Endodermal cell (in vitro differentiated cells): ENCODE data around the gene NODAL. TPM values are rescaled to one million over a fixed set of nuclear protein-coding genes. Genes with fewer than 3 reads are reported as not detected.

Source experiments
- DNase-seq: peaks from one replicate; pipeline ENCODE4 v3.0.0-alpha.2; 2017
- H3K27ac ChIP-seq: 2 replicates; pipeline ENCODE4 v1.5.1; 2013; ENCODE audit warnings: mild to moderate bottlenecking, low read depth, low read length, moderate library complexity
- H3K27me3 ChIP-seq: 2 replicates; pipeline ENCODE4 v1.6.1; 2013; ENCODE audit warnings: mild to moderate bottlenecking, low read length, moderate library complexity; ENCODE audit not compliant: insufficient read depth, control insufficient read depth, poor library complexity, severe bottlenecking
- H3K36me3 ChIP-seq: 2 replicates; pipeline ENCODE4 v1.7.0; 2013; ENCODE audit warnings: mild to moderate bottlenecking, low read length, moderate library complexity; ENCODE audit not compliant: control insufficient read depth, insufficient read depth
- H3K4me1 ChIP-seq: one replicate; pipeline ENCODE4 v1.7.0; 2013; ENCODE audit warnings: low read length; ENCODE audit not compliant: control insufficient read depth, insufficient read depth
- H3K4me3 ChIP-seq: 2 replicates; pipeline ENCODE4 v1.5.1; 2013; ENCODE audit warnings: mild to moderate bottlenecking, low read length, moderate library complexity
- H3K9ac ChIP-seq: 2 replicates; pipeline ENCODE4 v1.6.1; 2013; ENCODE audit warnings: mild to moderate bottlenecking, low read length, moderate library complexity; ENCODE audit not compliant: poor library complexity, severe bottlenecking; ENCODE audit errors: extremely low read depth
- H3K9me3 ChIP-seq: 2 replicates; pipeline ENCODE4 v1.6.1; 2013; ENCODE audit warnings: mild to moderate bottlenecking, low read length, moderate library complexity; ENCODE audit not compliant: control insufficient read depth
- H3K27ac Mint-ChIP-seq: 2 replicates; pipeline ENCODE4 v1.8.0; 2020; ENCODE audit warnings: mixed read lengths
- H3K27me3 Mint-ChIP-seq: 2 replicates; pipeline ENCODE4 v1.8.0; 2021; ENCODE audit warnings: mild to moderate bottlenecking, mixed read lengths; ENCODE audit not compliant: insufficient read depth
- H3K36me3 Mint-ChIP-seq: 2 replicates; pipeline ENCODE4 v1.8.0; 2020; ENCODE audit warnings: low read depth, mixed read lengths
- H3K4me1 Mint-ChIP-seq: 2 replicates; pipeline ENCODE4 v1.8.0; 2020; ENCODE audit warnings: mixed read lengths
- H3K4me3 Mint-ChIP-seq: 2 replicates; pipeline ENCODE4 v1.8.0; 2020; ENCODE audit warnings: mild to moderate bottlenecking, moderate library complexity, mixed read lengths
- H3K9me3 Mint-ChIP-seq: 2 replicates; pipeline ENCODE4 v1.8.0; 2020; ENCODE audit warnings: mild to moderate bottlenecking, mixed read lengths
- CTCF ChIP-seq: fragments of 200-600 bp; sonication (generic); conservative IDR thresholded peaks from 2 replicates; pipeline ENCODE4 v1.5.0; 2021; ENCODE audit warnings: antibody characterized with exemption, mild to moderate bottlenecking
- WGBS, 2 experiments: methylation state at CpG; one replicate each; pipeline versions ENCODE4 v1.1.5 to v1.1.7; 2013; ENCODE audit warnings: missing lambda C conversion rate in 2 of 2, mixed read lengths in 1 of 2; ENCODE audit not compliant: insufficient coverage in 1 of 2, insufficient read length in 1 of 2; 5-methylcytosine and 5-hydroxymethylcytosine counted together
- total RNA-seq, 2 donors: library from RNA; stranded (reverse); fragmentation: NEBNext Ultra II Directional in 1 of 2; extraction: Animal tissue kit (Norgen Biotek cat#: 25700) in 1 of 2; gene quantifications; 2 replicates in 1 of 2; 3 replicates in 1 of 2; pipeline ENCODE4 v1.2.1, GENCODE V29; 2021

The NODAL gene
- total RNA-seq, 2 donors from 2014 or later, result 18.2 to 71.0 TPM

DNA sequence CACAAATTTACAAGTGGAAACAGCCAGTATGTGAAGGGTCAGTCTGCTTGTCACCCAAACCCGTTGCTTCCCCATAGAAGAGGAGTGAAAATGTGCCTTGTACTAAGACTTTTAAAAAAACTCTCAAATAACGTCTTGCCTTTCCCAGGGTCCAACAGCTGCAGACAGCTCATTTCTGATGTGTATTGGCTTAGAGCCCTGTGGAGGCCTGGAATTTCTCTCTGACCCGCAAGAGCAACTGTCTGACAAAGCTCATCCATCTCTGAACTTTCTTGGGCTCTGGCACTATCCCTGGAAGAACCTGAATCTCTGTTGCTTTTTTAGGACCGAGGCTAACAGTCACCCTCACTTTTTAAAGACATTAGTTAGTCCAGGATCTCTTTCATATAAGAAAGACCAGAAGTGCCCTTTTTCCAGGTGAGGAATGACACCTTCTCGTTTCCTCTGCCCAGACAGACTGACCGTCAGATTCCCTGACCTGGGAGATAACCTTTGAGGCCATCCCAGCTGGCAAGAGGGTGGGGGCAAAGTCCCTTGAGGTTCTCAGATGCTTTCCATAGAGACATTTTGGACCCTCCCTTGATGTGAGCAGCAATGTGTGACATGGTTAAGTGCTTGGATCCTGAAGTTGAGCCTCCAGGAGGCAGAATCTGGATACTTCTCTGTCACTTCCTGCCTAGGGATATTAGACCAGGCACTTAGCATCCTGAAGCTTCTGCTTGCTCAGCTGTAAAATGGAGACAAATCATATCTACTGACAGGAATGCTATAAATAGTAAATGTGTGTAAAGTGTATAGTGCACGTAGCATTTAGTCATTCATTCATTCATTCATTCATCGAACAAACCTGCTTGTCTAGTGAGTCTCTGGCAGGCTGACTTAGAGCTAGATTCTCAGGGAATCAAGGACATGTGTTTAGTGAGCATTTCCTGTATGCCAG, 4.5 kb upstream of the NODAL start:
- Mint-ChIP-seq H3K27ac (peak overlapping the region; percentile 89), H3K27me3 (peaks cover under 1% of the 10 kb centered on the region), H3K4me3 (no peak overlapping the region), H3K9me3 (no peaks in the 10 kb centered on the region), H3K4me1 (peaks cover 35% of the 10 kb centered on the region), H3K36me3 (no peaks in the 10 kb centered on the region)
- 52 to 55% methylated on average over 8 of the region's 8 CpGs for WGBS, 2 experiments
- Histone ChIP-seq H3K27me3 (no peaks in the 10 kb centered on the region), H3K27ac (no peak overlapping the region), H3K4me3 (peak overlapping the region; percentile 50), H3K36me3 (no peaks in the 10 kb centered on the region), H3K9ac (peak overlapping the region; percentile 59), H3K9me3 (no peaks in the 10 kb centered on the region), H3K4me1 (peaks cover 21% of the 10 kb centered on the region)
- no peak for TF ChIP-seq CTCF
- peak; percentile 84 for DNase-seq

DNA sequence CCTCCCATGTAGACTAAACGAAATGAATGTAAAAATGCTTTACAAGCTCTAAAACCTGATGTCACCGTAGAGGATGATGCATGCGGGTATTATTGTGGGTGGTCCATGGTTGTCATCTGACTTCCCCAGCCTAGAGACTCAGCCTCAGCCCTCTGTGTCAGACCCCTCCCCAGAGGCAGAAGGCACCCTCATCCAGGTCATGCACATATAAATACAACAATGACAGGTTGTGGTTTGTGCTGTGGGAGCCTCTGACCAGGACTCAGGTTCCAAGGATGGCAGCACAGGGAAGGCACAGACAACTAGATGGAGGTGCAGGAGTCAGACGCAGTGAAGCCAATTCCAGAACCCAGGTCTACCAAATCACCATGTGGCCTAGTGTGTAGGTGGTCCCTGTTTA, 3.3 kb upstream of the NODAL start:
- peaks cover 16% of the 10 kb centered on the region for H3K4me1 ChIP-seq
- Mint-ChIP-seq H3K4me1 (peaks cover 34% of the 10 kb centered on the region), H3K9me3 (no peaks in the 10 kb centered on the region), H3K27me3 (peaks cover 6% of the 10 kb centered on the region), H3K36me3 (no peaks in the 10 kb centered on the region), H3K4me3 (no peak overlapping the region), H3K27ac (peak overlapping the region; percentile 69)
- no peak for TF ChIP-seq CTCF
- peaks cover under 1% of the 10 kb centered on the region for H3K36me3 ChIP-seq
- DNase-seq, result no peak
- H3K9ac ChIP-seq, result no peak overlapping the region
- H3K9me3 ChIP-seq, result no peaks in the 10 kb centered on the region
- 97 to 100% methylated on average over 2 to 4 of the region's 4 CpGs for WGBS, 2 experiments
- no peak overlapping the region for H3K4me3 ChIP-seq
- no peaks in the 10 kb centered on the region for H3K27me3 ChIP-seq
- H3K27ac ChIP-seq, result no peak overlapping the region

GRCh38 chr10:70442332-70442988, 979 bp upstream of the NODAL start:
- H3K27ac Mint-ChIP-seq, result peak overlapping the region; percentile 89
- no peak for TF ChIP-seq CTCF
- Histone ChIP-seq H3K4me1 (peaks cover 19% of the 10 kb centered on the region), H3K9ac (peak overlapping the region; percentile 100), H3K27me3 (no peaks in the 10 kb centered on the region), H3K4me3 (peak overlapping the region; percentile 99), H3K9me3 (no peaks in the 10 kb centered on the region), H3K27ac (peak overlapping the region; percentile 4), H3K36me3 (peaks cover 20% of the 10 kb centered on the region)
- peaks cover 4% of the 10 kb centered on the region for H3K36me3 Mint-ChIP-seq
- H3K4me3 Mint-ChIP-seq, result peak overlapping the region; percentile 85
- 29 to 37% methylated on average over 4 to 6 of the region's 6 CpGs for WGBS, 2 experiments
- no peaks in the 10 kb centered on the region for H3K9me3 Mint-ChIP-seq
- H3K4me1 Mint-ChIP-seq, result peaks cover 37% of the 10 kb centered on the region
- DNase-seq, result peak; percentile 91
- peaks cover 10% of the 10 kb centered on the region for H3K27me3 Mint-ChIP-seq
